ENCODE measurements around the gene TRIM33.

DNA sequence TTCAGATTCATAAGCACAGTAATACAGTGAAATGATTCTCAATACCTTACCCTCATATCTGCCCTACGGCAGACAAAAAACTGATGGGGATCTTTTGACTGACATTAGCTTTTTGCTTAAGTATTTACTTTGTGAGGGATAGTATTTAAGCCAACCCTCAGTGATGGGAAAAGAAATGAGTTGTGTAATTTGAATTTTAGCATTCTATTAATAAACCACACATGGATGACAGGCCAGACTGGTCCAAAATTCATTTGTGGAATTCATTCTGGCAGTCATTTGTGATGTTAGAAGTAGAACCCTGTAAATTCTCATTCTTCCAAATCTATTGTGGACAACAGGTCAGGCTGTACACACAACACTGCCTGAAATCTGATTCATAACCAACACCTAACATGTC, 14.9 kb downstream of the TRIM33 start:
- TF ChIP-seq, protein P1, sequence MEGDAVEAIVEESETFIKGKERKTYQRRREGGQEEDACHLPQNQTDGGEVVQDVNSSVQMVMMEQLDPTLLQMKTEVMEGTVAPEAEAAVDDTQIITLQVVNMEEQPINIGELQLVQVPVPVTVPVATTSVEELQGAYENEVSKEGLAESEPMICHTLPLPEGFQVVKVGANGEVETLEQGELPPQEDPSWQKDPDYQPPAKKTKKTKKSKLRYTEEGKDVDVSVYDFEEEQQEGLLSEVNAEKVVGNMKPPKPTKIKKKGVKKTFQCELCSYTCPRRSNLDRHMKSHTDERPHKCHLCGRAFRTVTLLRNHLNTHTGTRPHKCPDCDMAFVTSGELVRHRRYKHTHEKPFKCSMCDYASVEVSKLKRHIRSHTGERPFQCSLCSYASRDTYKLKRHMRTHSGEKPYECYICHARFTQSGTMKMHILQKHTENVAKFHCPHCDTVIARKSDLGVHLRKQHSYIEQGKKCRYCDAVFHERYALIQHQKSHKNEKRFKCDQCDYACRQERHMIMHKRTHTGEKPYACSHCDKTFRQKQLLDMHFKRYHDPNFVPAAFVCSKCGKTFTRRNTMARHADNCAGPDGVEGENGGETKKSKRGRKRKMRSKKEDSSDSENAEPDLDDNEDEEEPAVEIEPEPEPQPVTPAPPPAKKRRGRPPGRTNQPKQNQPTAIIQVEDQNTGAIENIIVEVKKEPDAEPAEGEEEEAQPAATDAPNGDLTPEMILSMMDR (IDR thresholded peaks at IDR 0.05), result no peak
- TF ChIP-seq POLR2A (IDR thresholded peaks at IDR 0.05), result no peak

Measured in lower leg skin (tissue), 3 donors.